ENCODE measurements around the gene SAMD14.

DNA sequence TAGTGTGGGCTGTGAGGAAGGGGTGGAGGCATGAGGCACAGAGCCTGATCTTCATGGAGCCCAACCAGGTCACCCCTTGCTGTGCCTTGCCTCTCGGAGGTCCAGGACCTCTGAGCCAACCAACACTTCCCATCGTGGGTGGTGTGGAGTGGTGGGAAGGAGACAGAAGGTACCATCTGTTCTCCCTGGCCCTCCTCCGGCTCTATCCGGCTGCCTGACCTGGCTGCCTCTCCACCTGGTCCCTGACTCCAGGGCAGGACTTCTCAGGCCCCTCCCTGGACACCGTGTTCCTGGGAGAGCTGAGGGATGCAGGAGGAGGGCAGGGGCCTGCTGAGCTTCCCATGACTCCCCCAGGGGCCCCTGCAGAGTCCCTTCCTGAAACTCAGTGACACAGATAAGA, 31.0 kb downstream of the SAMD14 start:
- TF ChIP-seq, protein P1, sequence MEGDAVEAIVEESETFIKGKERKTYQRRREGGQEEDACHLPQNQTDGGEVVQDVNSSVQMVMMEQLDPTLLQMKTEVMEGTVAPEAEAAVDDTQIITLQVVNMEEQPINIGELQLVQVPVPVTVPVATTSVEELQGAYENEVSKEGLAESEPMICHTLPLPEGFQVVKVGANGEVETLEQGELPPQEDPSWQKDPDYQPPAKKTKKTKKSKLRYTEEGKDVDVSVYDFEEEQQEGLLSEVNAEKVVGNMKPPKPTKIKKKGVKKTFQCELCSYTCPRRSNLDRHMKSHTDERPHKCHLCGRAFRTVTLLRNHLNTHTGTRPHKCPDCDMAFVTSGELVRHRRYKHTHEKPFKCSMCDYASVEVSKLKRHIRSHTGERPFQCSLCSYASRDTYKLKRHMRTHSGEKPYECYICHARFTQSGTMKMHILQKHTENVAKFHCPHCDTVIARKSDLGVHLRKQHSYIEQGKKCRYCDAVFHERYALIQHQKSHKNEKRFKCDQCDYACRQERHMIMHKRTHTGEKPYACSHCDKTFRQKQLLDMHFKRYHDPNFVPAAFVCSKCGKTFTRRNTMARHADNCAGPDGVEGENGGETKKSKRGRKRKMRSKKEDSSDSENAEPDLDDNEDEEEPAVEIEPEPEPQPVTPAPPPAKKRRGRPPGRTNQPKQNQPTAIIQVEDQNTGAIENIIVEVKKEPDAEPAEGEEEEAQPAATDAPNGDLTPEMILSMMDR (IDR thresholded peaks at IDR 0.05), result no peak
- no peak for TF ChIP-seq POLR2A (IDR thresholded peaks at IDR 0.05)

All from lower leg skin (tissue), 3 donors.